HG03520 (cell line): Measurements from ENCODE around the gene SLC25A29.
"Not testable (repeated sequence)": the region's sequence is repeated elsewhere in the genome, so short reads cannot be mapped to it uniquely, and the experiment has no call there.

Experiments
- ATAC-seq: cut with Tn5 transposase; IDR thresholded peaks from one replicate; pipeline ENCODE4 v1.9.1; 2021; ENCODE audit warnings: mild to moderate bottlenecking, moderate library complexity; ENCODE audit not compliant: unreplicated experiment

Gene SLC25A29

GRCh38 chr14:100294963-100295330 is 11.3 kb downstream of the SLC25A29 start:
- no peak for ATAC-seq

DNA sequence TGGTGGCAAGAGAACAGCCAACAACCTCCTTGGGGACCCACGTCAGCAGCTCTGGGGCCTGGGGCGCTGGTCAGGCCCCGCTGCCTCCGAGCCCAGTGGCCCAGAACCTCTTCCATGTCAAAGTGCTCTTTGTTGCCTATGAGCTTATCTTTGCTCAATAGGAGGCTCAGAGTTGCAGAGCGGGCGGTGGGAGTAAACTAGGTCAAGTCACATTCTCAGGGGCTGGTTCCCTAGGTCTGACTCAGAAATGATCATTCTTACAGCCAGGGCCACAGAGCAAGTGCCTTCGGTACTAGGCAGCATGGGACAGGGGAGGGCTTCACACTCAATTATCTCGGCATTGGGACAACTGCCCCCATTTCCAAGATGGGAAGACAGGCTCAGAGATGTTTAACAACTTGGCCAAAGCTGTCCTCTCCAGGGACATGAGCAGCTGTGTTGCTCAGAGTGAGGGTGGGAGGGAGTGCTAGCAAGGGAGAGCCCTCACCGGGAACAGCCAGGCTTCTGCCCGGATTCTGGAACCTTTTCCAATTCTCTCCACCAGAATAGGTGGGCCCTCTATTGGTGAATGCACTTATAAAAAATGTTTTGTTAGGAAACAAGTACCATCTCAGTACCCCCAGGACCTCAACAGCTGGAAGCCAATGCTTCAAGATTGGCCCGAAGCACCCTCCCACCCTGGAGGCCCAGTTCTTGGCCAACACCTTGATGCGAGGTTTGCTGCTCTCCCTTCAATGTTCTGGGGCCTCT is 11.9 kb downstream of the SLC25A29 start:
- no peak for ATAC-seq

DNA sequence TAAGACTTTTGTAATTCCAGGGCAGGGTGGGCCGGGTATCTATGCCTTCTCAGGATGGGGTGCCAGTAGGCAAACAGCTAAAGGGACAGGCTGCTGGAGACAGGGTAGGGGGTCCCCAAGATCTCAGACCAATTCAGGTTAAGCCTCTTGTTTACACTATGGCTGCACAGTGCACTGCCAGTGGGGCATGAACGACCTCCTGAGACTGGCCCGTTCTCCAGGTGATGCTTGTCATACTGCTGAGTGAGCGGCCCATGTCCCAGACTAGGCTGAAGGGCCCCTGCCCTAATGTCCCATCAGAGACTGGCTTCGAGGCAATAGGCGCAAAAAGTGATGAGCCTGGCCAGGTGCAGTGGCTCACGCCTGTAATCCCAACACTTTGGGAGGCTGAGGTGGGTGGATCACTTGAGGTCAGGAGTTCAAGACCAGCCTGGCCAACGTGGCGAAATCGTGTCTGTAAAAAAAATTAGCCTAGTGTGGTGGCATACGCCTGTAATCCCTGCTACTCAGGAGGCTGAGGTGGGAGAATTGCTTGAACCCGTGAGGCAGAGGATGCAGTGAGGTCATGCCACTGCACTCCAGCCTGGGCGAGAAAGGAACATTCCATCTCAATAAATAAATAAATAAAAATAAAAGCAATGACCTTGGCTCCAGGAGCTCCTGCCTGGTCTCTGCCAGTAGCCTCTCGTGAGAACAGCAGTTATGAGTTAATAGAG is 12.6 kb downstream of the SLC25A29 start:
- ATAC-seq: no peak

DNA sequence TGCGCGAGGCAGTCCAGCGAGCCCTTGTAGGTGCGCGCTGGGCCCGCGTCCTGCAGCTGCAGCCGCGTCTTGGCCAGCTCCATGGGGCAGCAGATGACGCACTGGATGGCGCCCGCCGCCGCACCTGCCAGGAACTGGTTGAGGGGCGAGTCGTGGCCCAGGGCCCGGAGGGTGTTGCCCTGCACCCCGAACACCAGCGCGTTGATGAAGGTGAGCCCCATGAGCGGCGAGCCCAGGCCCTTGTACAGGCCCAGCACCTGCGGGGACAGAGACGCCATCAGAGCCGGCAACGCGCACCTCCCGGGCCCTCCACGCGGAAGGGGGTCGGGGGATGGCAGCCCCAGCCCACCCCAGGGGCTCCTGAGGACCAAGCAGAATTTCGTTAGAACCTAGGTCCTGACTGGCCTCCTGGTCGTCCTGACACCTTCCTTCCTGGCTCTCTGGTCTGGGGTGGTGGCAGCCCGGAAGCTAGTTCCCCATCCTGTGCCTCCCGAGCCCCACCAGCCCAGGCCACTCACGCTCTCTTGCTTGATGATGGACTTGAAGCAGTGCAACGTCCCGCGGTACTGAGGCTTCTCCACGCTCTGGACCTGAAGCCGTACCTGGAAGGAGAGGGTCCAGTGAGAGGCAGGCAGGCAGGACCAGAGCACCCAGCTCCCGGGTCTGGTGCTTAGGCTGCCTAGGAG is 13.3 kb downstream of the SLC25A29 start:
- ATAC-seq: no peak

GRCh38 chr14:100292301-100292775 is 13.9 kb downstream of the SLC25A29 start:
- no peak for ATAC-seq

- no peak for ATAC-seq
Measured at GRCh38 chr14:100291305-100292075, 14.8 kb downstream of the SLC25A29 start.

- no peak for ATAC-seq
Measured at GRCh38 chr14:100290607-100291304, 15.5 kb downstream of the SLC25A29 start.

DNA sequence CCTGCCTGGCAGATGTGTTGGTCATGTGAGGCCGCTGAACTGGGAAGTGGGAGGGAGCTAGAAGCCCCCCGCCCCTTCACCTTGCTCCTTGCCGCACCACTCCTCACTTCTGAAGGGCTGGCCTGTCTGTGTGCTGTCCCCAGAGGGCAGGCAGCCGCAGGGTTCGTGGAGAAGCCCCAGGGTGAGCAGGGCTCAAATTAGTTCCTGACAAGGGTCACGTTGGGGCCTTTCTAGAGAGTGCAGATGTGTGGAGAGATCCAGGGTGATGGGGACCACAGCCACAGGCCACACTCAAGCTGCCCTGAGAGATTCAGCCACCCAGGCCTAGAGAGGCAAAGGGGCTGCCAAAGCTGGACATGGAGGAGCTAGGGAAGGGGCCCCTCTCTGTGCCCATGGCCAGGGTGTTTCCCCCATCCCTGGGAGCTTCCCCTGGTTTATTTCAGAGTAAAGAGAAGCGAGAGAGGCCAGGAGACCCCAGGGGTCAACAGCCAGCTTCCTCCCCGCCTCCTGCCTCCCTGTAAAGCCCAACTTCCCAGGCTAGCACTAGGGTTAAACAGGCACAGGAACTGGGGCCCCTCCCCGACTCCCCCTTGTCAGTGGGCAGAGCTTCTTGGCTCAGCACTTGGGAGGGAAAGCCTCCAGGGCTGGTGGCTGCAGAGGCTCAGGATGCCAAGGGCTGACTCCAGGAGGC is 16.2 kb downstream of the SLC25A29 start:
- ATAC-seq: no peak

- ATAC-seq: no peak
Measured at GRCh38 chr14:100288382-100289185, 17.7 kb downstream of the SLC25A29 start.

GRCh38 chr14:100287998-100288295 is 18.3 kb downstream of the SLC25A29 start:
- not testable (repeated sequence) for ATAC-seq

DNA sequence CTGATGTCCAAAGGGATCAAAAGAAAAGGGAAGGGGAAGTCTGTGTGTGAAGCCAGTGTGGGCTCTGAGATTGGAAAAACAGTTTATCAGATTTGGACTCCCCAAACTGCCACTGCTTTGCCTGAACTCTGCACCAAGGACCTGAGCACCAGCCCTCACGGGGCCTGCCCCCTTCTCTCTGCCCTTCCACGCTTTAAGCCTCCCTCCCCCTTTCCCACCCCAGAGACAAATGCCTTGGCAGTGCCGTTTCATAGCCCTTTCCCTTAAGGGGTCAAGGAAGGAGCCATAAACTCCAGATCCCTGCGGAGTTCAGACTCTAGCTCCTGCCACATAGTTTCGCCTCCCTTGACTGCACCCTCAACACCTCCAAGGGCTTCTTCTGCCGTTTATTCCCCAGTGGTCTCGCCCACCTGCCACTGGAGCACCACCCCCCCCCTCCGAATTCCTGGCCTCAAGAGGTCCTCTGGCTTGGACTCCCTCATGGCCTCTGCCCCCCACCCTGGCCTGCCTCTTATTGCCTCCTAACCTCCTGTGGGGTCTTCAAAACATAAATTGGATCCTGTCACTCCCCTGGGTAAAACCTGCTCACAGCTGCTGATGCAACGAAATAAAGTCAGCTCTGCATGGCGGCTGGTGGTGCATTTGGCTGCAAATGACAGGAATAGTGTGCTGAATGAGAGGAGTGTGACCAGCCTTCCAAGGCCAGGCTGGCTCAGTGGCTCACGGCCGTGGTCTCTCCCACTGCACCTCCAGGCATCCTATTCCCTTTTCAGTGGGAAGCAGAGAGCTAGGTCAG is 18.8 kb downstream of the SLC25A29 start:
- no peak for ATAC-seq

DNA sequence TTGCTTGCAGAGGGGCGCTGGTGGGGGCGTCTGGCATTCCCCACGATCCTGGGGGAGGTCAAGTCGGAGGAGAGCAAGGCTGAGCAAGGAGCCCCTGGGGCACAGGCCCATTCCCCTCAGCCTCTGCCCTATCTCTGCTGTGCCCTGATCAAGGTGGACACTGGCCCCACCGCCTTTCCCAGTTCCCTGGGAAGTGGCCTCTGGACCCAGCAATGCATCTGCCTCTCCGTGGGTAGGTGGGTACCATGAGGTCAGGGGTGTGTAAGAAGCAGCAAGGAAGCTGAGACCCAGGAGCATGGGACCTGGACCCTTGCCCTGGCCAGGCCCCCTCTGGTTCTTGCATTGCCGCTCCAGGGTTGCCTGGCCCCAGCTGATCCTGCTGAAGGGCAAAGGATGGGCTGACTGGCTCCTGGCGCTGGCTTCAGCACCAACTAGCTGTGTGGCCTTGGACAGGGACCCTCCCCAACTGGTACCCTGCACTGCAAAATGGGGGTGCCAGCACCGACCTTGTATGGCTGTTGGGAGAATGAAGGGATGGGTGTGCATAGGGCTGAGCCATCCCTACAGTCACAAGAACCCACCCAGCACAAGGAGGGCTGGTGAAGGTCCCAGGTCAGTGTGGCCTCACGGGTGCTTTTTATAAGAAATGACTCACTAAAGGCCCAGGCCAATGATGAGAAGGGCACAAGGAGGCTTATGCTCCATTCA is 19.6 kb downstream of the SLC25A29 start:
- ATAC-seq: no peak

GRCh38 chr14:100285913-100286400 is 20.3 kb downstream of the SLC25A29 start:
- no peak for ATAC-seq

GRCh38 chr14:100285021-100285912 is 21.0 kb downstream of the SLC25A29 start:
- ATAC-seq: peak; percentile 80

- no peak for ATAC-seq
Measured at GRCh38 chr14:100283984-100284881, 22.0 kb downstream of the SLC25A29 start.

- not testable (repeated sequence) for ATAC-seq
Measured at GRCh38 chr14:100283436-100283835, 22.8 kb downstream of the SLC25A29 start.
